ENCODE results near the gene SNF8.

Gene SNF8

DNA sequence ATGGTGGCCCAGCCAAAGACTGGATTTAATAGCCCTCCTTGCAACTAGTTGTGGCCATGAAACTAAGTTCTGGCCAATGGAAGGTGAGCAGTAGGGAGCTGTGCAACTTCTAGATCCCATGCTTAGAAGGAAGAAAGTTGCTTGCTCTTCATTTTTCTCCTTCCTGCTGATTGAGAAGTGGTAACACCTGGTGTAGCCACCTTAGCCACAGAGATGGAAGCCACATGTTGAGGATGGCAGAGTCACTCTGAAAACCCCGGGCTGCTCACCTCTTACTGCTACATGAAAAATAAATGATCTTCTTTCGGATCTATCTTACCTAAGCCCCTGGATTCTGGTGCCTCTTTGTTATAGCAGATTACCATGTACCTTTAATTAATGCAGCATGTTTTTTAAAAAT lies 62.4 kb downstream of the SNF8 start:
- ChIA-PET CTCF (interaction anchor here (0.6 to 0.9 kb wide), 2 partner anchors 43 to 150 kb away, joined by 3 to 4 read pairs; no protein-coding TSS in a partner anchor), POLR2A (ENCODE audit: low non-redundant PET) (interaction anchor here (0.7 kb wide), 1 partner anchor 15 kb away, joined by 8 read pairs; no protein-coding TSS in a partner anchor)
- DNase-seq (ENCODE audit: low spot score): no peak

More for the DNA sequence above, 62.4 kb downstream of the SNF8 start:
- TF ChIP-seq, protein P1, sequence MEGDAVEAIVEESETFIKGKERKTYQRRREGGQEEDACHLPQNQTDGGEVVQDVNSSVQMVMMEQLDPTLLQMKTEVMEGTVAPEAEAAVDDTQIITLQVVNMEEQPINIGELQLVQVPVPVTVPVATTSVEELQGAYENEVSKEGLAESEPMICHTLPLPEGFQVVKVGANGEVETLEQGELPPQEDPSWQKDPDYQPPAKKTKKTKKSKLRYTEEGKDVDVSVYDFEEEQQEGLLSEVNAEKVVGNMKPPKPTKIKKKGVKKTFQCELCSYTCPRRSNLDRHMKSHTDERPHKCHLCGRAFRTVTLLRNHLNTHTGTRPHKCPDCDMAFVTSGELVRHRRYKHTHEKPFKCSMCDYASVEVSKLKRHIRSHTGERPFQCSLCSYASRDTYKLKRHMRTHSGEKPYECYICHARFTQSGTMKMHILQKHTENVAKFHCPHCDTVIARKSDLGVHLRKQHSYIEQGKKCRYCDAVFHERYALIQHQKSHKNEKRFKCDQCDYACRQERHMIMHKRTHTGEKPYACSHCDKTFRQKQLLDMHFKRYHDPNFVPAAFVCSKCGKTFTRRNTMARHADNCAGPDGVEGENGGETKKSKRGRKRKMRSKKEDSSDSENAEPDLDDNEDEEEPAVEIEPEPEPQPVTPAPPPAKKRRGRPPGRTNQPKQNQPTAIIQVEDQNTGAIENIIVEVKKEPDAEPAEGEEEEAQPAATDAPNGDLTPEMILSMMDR (conservative IDR thresholded peaks at IDR 0.05; ENCODE audit: low read depth): no peak
- no peak overlapping the region for H3K27ac ChIP-seq
